Measurements from ENCODE around the gene SLC35B2.

GRCh38 chr6:44264154-44265006 lies 7.1 kb upstream of the SLC35B2 start:
- no peak for TF ChIP-seq CTCF (conservative IDR thresholded peaks at IDR 0.05; ENCODE audit: low read length)
- TF ChIP-seq EZH2phosphoT487 (IDR thresholded peaks at IDR 0.05; ENCODE audit: borderline replicate concordance, low read depth, low read length) = no peak

Data from OCI-LY7 (cell line).